T-helper 2 cell treated with Interferon-gamma antibody and Interleukin-4, amounts not matched to agents 100 ng/mL and 5 ng/mL, for 36 hours (primary cell): Measurements from ENCODE around the gene PHF21A. TPM values are rescaled to one million over a fixed set of nuclear protein-coding genes. Genes with fewer than 3 reads are reported as not detected.

Experiments
- intact Hi-C: fragments of 100-400 bp; cut with micrococcal nuclease; formaldehyde crosslinking; loops from one replicate; pipeline ENCODE4 v1.15.1; 2023
- total RNA-seq: library from RNA; stranded (reverse); gene quantifications from 2 replicates; pipeline ENCODE4 v1.2.3, GENCODE V29; 2022

Gene PHF21A
- total RNA-seq, 1 donor from 2014 or later, result 32.2 TPM

GRCh38 chr11:45924927-45925326 is 196.3 kb downstream of the PHF21A start:
- intact Hi-C loops, result no loop called here

DNA sequence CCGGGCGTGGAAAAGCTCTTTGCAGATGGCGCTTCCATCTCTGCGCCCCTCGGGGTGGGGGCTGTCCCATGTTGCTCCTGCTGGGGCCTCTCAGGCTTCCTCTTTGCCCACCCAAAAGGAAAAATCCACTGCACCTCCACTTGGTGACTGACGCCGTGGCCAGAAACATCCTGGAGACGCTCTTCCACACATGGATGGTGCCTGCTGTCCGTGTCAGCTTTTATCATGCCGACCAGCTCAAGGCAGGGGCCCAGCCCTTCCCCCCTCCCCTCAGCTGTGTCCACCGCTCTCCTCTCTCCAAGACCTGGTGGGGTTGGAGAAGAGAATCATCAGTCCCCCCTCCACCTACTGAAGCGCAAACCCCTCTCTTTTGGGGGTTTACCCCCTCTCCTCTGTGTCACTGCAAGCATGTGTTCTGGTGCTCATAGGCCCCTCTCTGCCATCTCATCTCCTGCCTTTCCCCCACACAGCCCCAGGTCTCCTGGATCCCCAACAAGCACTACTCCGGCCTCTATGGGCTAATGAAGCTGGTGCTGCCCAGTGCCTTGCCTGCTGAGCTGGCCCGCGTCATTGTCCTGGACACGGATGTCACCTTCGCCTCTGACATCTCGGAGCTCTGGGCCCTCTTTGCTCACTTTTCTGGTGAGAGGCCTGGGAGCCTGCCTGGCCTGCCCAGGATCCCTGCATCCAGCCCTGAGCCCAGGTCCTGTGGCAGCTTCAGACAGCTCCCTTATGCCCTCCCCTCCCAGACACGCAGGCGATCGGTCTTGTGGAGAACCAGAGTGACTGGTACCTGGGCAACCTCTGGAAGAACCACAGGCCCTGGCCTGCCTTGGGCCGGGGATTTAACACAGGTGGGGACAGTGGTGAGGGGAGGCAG is 197.0 kb downstream of the PHF21A start:
- intact Hi-C loops, result no loop called here

- intact Hi-C loops, result no loop called here
Measured at GRCh38 chr11:45922425-45923082, 198.7 kb downstream of the PHF21A start, which contains the start of gene LARGE2. LARGE2 (plus strand) TSS chr11:45922656; CDS start chr11:45922883, 227 bp downstream.

DNA sequence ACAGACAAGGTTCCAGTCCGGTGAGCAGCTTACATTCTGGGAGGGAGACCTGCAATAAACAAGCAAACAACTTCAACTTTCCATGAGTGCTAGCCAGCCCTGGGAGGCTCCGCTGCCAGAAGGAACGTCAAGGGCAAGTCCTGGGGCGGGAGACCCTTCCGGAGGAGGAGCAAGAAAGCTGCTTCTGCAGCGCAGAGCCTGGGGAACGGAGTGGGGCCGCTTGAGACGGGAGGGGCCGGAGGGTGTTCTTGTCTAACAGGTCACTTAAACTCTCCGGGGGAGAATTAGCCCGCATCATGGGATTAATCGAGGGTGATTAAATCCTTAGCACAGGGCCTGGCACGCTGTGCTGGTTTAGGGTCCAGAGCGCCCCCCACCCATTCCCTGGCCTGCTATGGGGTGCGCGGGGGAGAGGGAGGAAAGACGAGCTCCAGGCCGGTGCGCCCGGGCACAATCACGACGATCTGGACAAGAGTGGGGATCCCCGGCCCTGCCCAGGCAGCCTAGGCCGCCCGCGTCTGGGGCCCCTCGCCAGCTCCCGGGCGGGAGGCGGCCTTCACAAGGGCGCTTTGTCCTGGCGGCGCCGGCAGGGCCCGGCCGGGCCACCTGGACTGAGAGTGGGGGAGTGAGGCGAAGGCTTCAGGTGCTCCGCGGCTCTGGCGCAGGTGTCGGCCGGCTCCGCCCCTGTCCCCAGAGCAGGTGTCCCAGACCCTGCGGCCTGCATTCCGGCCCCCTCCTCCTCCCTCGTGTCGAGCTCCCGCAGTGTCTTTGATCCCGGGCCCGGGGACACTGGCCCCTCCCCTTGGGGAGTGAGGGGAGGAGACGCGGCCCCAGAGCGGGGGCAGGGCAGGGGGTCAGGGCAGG is 199.5 kb downstream of the PHF21A start:
- intact Hi-C loops, result no loop called here

DNA sequence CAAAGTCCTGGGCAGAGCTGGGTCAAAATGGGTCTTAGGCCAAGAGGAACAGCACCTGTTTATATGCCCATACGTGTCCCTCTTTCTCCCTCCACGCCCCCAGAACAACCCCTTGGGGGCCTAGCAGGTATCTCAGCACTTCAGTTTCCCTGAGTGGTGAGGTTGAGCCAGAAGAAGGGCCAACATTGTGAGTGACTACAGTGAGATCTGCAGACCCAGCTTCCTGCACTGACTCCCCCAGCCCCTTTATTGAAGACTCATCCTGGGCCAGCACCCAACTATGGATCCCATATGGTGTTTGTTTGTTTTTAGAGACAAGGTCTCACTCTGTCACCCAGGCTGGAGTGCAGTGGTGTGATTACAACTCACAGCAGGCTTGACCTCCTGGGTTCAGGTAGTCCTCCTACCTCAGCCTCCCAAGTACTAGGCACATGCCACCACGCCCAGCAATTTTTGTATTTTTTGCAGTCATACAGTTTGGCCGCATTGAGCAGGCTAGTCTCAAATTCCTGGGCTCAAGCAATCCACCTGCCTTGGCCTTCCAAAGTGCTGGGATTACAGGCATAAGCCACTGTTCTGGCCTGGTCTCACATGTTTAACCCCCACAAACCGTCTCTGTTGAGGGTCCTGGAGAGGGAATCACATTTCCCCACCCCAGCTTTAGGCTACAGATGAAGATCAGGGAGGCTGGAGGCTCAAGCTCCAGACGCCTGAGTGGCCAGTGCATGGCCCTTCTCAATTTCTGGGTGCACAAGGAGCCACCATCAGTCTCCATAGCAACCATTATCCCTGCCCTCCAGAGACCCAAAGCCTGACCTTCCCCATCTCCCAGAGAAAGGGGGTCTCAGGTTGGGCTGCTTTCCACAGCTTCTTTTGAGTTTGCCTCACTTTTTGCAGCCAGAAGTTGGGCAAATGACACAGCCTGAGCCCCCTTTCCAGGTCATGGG is 200.4 kb downstream of the PHF21A start:
- intact Hi-C loops, result no loop called here

DNA sequence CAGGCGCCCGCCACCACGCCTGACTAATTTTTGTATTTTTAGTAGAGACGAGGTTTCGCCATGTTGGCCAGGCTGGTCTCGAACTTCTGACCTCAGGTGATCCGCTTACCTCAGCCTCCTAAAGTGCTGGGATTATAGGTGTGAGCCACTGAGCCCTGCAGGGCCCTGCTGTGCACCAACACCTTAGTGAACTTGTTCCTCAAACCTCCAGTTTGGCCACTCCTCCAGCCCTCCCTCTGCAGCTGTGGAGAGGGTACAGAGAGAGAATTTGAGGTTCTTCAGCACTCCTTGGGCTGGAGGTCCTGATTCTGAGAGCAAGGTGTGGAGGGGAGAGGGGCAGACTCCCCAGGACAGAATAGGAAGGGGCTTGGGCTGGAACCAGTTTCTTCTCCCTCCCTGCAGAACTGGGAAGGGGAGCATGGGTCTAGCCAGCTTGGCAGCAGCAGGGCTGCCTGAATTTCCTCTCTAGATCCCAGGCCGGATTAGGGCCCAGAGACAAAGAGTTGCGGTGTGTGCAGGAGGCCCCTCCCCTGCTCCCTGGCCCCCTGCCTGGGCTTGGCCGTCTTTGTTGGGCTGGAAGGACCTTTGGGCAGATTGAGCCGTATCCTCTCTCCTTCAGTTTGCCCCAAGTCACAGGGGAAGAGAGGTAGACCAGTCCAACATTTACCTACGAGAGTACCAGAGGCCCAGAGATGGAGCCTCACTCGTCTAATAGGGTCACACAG is 201.3 kb downstream of the PHF21A start:
- intact Hi-C loops, result loop anchor here (2.0 kb wide), 4 partner anchors 35 to 781 kb away; partner anchors contain the start of genes ARHGAP1, DGKZ, MAPK8IP1 and PHF21A

GRCh38 chr11:45918962-45919675 is 202.1 kb downstream of the PHF21A start:
- intact Hi-C loops, result loop anchor here (1.0 to 2.0 kb wide), 8 partner anchors 20 to 782 kb away; partner anchors contain the start of genes ARHGAP1, CRY2, DGKZ and MAPK8IP1

DNA sequence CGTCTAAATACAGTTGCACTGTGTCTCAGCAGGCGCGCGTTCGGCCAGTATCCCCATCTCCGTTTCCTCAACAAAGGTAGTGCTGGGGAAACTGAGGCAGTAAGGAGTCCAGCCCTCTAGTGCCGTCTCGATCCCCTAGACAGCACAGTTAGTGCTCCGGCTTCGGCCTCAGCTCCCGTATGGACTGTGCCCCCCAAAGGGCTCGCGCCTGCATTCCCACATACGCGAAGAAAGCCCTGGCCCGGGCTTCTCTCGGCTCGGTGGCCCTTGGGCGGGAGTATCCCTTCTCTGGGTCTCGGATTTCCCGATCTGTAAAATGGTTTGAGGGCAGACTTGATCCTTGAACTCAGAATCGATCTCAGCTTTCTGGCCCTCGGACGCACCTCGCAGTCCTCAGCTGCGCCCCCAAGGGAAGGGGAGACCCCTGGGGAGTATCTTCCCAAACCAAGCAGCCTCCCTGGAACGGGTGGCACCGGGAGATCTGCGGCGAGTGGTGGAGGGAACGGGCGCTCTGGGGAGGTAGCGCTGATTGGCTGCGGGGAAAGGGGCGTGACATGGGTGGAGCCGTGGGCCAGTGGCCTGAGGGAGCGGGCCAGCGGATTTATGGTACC is 202.8 kb downstream of the PHF21A start:
- intact Hi-C loops, result loop anchor here (1.0 to 2.0 kb wide), 8 partner anchors 19 to 782 kb away; partner anchors contain the start of genes ARHGAP1, CRY2, DGKZ and MAPK8IP1

DNA sequence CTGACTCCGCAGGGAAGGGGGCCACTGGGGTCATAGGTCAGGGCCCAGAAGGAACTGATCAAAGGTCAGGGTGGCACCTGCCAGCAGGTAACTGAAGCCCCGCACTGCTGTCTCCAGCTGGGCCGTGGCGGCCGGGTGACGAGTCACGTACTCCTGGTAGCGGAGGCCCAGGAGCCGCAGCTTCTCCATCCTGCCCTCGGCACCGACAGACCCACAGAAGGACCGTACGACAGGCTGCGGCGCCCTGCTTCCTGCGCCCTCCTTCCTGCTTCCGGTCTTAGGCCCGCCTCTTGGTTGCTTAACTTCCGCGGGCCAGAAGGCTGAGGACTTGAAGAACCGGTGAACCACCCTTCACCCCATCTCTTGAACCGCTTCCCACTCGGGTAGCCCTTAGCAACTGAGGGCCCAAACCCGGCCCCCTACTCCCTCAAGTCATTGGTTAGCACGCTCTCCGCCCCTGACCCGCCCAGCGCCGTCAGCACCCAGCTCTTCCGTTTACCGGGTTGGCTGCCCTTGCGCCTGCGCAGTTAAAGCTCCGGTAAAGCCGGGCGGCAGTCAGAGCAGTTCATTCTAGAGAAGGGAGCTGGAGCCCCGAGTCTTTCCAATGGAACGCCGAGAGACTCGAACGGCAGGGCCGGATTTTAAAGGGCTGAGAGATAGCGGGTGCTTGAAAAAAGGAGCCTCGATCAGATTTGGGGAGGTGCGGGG is 203.5 kb downstream of the PHF21A start, which contains the start of gene PEX16:
TSS of gene PEX16 (minus strand) at position 255 of the 708 bp plus-strand sequence. CDS start at position 189, 66 bp downstream.
- intact Hi-C loops, result loop anchor here (1.0 to 2.0 kb wide), 8 partner anchors 18 to 783 kb away; partner anchors contain the start of genes ARHGAP1, CRY2, DGKZ and MAPK8IP1

GRCh38 chr11:45917286-45917622 is 204.0 kb downstream of the PHF21A start:
- intact Hi-C loops, result no loop called here

DNA sequence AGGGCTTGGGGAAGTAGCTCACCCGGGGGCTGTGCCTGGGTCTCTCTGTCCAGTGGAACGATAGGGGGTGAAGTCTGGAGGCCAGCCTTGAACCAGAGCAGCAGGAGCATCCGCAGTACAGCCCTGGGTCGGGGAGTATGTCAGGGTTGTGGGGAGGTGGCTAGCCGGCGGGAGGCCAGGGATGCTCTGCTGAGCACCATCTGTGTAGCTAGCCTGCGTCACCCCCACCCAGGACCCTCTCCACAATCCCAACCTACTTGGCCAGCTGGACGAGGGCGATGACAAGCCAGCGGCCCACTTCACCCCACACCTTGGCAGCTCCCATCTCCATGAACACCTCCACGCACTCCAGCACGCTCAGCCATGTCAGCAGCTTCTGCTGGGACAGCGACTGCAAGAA is 205.8 kb downstream of the PHF21A start:
- intact Hi-C loops, result no loop called here

- intact Hi-C loops, result no loop called here
Measured at GRCh38 chr11:45913942-45914635, 207.2 kb downstream of the PHF21A start.

DNA sequence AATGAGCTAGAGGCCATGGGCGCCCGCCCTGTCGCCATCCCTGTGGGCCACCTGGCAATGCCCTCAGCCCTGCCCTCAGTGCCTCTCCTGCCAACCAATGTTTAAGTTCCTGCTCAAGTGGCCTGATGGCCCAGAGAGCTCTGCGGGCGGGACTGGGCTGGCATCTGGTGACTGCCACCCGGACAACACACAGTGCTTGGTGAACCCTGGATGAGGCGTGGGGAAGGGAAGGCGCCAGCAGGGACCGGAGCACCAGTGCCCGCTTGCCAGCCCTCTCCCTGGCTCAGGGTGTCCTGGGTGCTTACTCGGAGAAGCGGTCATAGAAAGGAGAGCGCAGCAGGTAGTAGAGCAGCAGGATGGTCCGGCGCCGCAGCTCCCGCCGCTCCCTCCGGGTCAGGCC is 207.7 kb downstream of the PHF21A start:
- intact Hi-C loops, result no loop called here

DNA sequence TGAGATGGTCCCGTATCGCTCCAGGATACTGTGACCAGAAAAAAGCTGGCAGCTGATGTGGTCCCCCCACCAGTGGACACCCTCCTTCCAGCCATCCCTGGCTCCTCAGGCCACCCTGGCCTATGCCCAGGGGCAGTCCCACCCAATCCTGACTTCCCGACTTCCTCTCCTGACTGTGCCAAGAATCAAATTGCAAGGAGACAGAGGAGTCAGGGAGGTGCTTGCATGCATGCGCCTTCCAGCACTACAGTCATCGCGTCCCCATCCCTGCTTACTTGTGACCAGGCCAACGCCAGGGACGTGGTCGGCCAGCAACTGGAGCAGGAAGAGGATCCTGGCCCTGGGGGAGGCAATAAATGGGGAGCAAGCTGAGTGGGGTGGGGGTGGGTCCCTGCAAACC is 210.6 kb downstream of the PHF21A start:
- intact Hi-C loops, result no loop called here

GRCh38 chr11:45909594-45910475 is 211.4 kb downstream of the PHF21A start:
- intact Hi-C loops, result no loop called here

GRCh38 chr11:45907911-45908370 is 213.3 kb downstream of the PHF21A start:
- intact Hi-C loops, result no loop called here
